HG03060 (cell line): ENCODE data around the gene FCGR2B.
"Not testable (repeated sequence)": the region's sequence is repeated elsewhere in the genome, so short reads cannot be mapped to it uniquely, and the experiment has no call there.

ENCODE experiments used
- ATAC-seq: cut with Tn5 transposase; IDR thresholded peaks from one replicate; pipeline ENCODE4 v1.9.1; 2021; ENCODE audit warnings: low read depth, moderate number of reproducible peaks; ENCODE audit not compliant: unreplicated experiment

FCGR2B gene

DNA sequence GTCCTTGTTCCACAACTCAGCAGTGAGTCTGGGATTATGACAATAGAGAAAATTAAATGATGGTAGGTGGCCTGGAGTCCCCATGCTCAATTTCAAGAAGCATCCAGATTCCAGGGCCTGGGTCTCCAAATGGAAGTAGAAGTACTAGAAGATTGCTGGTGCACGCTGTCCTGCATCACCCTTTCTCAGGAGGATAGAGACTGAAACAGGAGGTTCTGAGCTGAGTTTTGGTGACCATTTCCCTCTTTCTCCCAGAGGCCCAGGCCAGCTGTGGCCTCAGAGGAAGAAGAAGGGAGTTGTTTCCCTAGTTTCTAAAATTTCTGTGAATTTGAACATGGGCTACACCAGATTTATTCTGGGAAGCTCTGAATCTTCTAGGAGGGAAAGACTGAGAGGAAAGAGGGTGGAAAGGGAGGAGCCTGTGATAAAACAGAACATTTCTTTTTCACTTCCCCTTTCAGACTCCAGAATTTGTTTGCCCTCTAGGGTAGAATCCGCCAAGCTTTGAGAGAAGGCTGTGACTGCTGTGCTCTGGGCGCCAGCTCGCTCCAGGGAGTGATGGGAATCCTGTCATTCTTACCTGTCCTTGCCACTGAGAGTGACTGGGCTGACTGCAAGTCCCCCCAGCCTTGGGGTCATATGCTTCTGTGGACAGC, at the start of gene FCGR2B:
Gene FCGR2B (plus strand): TSS at position 460 of the 656 bp plus-strand sequence. CDS start 99 bp downstream, at position 559.
- ATAC-seq, result not testable (repeated sequence)

GRCh38 chr1:161616417-161616816, 46.5 kb upstream of the FCGR2B start:
- not testable (repeated sequence) for ATAC-seq

DNA sequence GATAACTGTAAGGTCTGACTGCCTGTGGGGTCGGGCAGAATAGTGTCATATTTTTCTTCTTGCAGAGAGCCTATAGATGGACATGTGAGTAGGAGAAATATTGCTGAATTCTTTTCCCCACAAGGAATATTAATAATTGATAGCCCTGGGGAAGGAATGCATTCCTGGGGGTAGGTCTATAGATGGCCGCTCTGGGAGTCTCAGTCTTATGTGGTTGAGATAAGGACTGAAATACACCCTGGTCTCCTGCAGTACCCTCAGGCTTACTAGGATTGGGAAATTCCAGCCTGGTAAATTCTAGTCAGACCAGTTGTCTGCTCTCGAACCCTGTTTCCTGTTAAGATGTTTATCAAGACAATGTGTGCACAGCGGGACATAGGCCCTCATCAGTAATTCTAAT, 44.4 kb upstream of the FCGR2B start:
- ATAC-seq, result not testable (repeated sequence)

DNA sequence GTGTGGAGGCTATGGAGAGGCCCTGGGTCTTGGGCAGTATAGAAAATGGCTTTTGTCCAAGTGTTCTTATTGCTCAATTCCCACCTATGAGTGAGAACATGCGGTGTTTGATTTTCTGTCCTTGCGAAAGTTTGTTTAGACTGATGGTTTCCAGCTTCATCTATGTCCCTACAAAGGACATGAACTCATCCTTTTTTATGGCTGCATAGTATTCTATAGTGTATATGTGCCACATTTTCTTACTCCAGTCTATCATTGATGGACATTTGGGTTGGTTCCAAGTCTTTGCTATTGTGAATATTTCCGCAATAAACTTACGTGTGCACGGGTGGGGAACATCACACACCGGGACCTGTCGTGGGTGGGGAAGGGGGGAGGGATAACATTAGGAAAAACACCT, 42.5 kb upstream of the FCGR2B start:
- ATAC-seq, result not testable (repeated sequence)

DNA sequence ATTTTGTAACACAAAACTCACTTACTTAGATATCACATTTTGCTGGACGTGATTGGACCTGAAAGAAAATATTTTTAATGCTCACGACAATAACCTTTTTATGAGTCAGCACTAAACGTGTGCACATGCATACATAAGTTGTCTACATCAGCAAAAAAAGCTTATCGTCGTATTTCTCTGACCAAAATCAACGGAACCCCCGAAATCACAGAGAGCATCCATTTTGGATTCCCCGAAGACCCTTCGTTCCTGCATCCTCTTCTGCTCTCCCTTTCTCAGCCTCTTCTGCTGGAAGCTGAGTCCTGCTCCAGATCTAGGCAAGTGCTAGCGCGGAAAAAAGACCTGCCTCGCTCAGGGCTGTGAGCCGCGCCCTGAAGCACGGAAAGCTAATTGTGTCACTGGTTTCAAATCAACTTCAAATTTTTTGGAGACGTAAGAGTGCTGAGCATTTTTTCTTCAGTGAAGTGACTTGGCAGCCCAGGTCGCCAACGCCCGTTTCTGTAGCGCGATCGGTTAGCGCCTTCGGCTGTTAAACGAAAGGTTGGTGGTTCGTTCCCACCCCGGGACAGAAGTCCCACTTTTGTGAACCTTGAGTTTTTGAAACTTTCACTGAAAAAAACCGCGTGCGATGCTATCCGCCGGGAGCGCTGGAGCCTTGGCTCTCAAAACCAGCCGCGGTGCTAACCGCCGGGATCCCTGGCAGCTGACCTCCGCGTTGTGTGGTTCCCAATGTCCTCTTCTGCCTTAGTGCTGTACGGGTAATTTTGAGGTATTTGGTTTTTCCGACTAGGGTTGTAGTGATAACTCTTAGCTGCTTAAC, 41.6 kb upstream of the FCGR2B start:
- not testable (repeated sequence) for ATAC-seq

GRCh38 chr1:161622054-161622453, 40.9 kb upstream of the FCGR2B start:
- ATAC-seq, result not testable (repeated sequence)

DNA sequence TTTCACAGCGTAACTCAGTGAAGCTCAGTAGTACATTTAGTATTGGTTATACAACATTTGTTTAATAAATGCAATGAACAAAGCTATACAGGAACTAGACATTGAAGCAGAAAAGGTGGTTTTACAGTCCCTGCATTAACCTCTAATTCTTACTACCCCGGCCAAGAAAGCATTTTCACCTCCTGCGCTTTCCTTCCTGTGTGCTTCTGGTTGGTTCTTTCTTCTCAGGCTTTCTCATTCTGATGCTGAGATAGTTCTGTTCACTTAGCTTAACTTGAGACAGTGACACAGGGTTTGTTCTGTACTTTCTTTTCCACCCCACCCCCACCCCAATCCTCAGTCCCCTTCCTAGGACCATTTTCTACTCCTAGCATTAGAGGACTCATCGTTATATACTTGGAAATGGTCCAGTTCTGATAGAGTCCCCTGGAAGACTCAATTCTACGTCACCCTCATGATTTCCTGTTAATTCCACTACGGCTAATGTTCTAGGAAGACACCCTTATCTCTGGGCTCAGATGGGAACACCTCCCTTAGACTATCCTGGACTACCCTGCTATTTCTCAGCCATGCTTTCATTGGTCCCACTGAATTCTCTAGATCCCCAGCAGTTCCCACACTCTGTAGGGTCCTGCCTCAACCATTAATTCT, 39.4 kb upstream of the FCGR2B start:
- ATAC-seq, result not testable (repeated sequence)

GRCh38 chr1:161624605-161625004, 38.3 kb upstream of the FCGR2B start:
- ATAC-seq, result not testable (repeated sequence)

- ATAC-seq, result not testable (repeated sequence)
Measured at GRCh38 chr1:161626445-161627146, 36.3 kb upstream of the FCGR2B start.

DNA sequence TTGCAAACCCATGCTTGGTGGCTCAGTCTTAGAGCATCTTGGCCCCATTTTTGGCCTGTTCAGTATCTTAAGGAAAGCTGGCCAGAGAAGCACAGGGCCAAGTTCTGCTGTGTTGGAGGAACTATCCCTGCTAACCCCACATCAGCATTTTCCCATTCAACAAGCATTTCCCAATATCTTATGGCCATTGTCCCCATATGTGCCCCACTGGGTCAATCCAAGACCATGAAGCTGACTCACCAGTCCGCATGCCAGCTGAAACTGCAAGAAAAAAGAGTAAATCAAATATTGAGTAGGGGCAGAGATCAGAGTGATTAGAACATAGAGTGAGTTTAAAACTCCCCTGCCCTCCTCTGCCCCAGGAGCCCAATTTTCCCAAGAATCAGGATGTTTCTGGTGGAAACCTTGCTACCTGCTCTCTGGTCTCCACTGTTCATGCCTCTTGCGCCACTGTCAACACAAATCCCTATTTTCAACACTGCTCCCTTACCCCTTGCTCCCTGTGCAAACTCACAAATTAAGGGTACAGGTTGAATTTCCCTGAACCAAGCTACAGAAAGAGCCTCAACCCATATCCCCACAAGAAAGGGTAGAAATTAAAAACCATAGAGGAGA, 32.7 kb upstream of the FCGR2B start:
- ATAC-seq, result not testable (repeated sequence)

DNA sequence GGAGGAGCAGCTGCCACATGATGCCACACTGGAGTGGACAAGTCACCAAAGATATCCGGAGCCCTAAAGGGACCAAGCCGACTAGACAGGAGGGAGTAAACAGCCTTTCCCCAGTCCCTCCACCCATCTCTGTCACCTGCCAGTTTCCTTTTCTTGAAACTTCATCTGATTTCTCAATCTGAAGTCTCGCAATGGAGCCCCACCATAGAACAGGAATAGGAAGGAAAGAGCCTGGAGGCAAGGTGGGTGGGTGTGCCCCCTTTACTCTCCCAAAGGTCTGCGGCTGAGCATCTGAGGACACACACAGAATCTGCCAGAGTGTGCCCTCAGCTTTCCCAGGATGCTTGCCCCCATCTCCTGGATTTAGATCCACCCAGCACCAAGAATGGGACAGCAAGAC, 31.9 kb upstream of the FCGR2B start, which contains the start of gene FCGR3B:
Gene FCGR3B (minus strand): TSS at position 101 of the 400 bp plus-strand sequence. CDS start 82 bp downstream, at position 19.
- ATAC-seq, result no peak

- ATAC-seq, result not testable (repeated sequence)
Measured at GRCh38 chr1:161634993-161635392, 27.9 kb upstream of the FCGR2B start.

GRCh38 chr1:161636189-161636782, 26.7 kb upstream of the FCGR2B start:
- ATAC-seq, result not testable (repeated sequence)

GRCh38 chr1:161636976-161637375, 26.0 kb upstream of the FCGR2B start:
- not testable (repeated sequence) for ATAC-seq

GRCh38 chr1:161638251-161638993, 24.5 kb upstream of the FCGR2B start:
- ATAC-seq, result not testable (repeated sequence)

GRCh38 chr1:161639203-161639602, 23.7 kb upstream of the FCGR2B start:
- ATAC-seq, result not testable (repeated sequence)

DNA sequence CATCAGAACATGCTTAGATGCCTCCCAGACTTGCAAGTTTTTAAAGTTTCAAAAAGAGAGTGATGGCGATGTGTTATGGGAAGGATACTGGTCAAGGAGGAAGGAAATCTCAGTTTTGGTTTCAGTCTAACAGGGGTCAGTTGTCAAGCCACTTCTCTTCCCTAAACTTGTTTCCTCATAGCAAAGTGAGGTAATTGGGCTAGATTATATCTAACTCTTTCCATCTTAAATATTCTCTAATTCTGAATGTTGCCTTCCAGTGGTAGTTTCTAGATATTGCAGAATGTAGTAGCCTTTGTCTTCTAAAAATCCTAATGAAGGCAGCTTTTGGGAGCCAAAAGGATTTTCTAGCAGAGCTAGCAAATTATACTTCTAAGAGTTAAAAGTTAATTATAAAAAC, 20.2 kb upstream of the FCGR2B start:
- ATAC-seq, result not testable (repeated sequence)

GRCh38 chr1:161643481-161644208, 19.3 kb upstream of the FCGR2B start:
- not testable (repeated sequence) for ATAC-seq
